Right lung (tissue), 10 donors: ENCODE measurements around the gene GFI1B. TPM values are rescaled to one million over a fixed set of nuclear protein-coding genes. Genes with fewer than 3 reads are reported as not detected.

ENCODE experiments used
- DNase-seq, 2 donors: peaks; one replicate each; pipeline ENCODE4 v3.0.0-alpha.2; 2013
- long read RNA-seq, 8 donors: transcript quantifications; one replicate each; lab custom pipeline, GENCODE V29; 2026
- polyA plus RNA-seq, 5 donors: library from polyadenylated mRNA; unstranded; fragments of 120-200 nt; gene quantifications; one replicate each; pipeline versions ENCODE4 v1.2.1 to v1.2.3, GENCODE V29; 2013; ENCODE audit warnings: inconsistent platforms in 1 of 5, low replicate concordance in 1 of 5; ENCODE audit not compliant: insufficient read length in 5 of 5, insufficient read depth in 1 of 5

Gene GFI1B
- 1 to 10 TPM in 4 of 5 donors, under 1 TPM in 1; 0.70 to 1.6 (median 1.3) TPM for polyA plus RNA-seq
- long read RNA-seq, donor 1, result 0 reads
- long read RNA-seq, donor 2, result 0 reads
- long read RNA-seq, donor 3, result 0 reads
- long read RNA-seq, donor 4, result 0 reads
- long read RNA-seq, donor 5, partial matches to known transcripts, result 0 of 1 reads
- long read RNA-seq, donor 5, other reads (novel, unspliced or antisense), result 0 of 1 reads
- long read RNA-seq, donor 6, result 0 reads
- long read RNA-seq, donor 7, result 0 reads
- long read RNA-seq, donor 8, result 0 reads

GRCh38 chr9:132978451-132979131 lies at the start of gene GFI1B:
TSS of gene GFI1B (plus strand) at chr9:132978694. CDS start at chr9:132986679, 7,985 bp downstream.
- DNase-seq, result no peak

- DNase-seq, result no peak
These were observed 47.2 kb upstream of the GFI1B start for GRCh38 chr9:132931178-132931735.

GRCh38 chr9:132935026-132935425 lies 43.5 kb upstream of the GFI1B start:
- DNase-seq, result no peak

- no peak for DNase-seq
These were observed 41.0 kb upstream of the GFI1B start for GRCh38 chr9:132937463-132937901.

- DNase-seq, result no peak
These were observed 39.3 kb upstream of the GFI1B start for GRCh38 chr9:132939169-132939568.

- DNase-seq, result no peak
These were observed 35.8 kb upstream of the GFI1B start for GRCh38 chr9:132942541-132943182.

- DNase-seq, result no peak
These were observed 34.7 kb upstream of the GFI1B start for GRCh38 chr9:132943651-132944293.

- peak; percentile 95 for DNase-seq
These were observed 34.0 kb upstream of the GFI1B start, which contains the start of gene TSC1 for GRCh38 chr9:132944294-132945185. TSS of gene TSC1 (minus strand) at chr9:132944616. CDS start at chr9:132928872, 15,744 bp downstream.

- DNase-seq, result no peak
These were observed 33.0 kb upstream of the GFI1B start for GRCh38 chr9:132945186-132946130.

- DNase-seq, result no peak
These were observed 32.3 kb upstream of the GFI1B start for GRCh38 chr9:132946211-132946610.

- DNase-seq, result no peak
These were observed 31.7 kb upstream of the GFI1B start for GRCh38 chr9:132946631-132947295.

- DNase-seq, result no peak
These were observed 30.7 kb upstream of the GFI1B start for GRCh38 chr9:132947756-132948155.

GRCh38 chr9:132948482-132949050 lies 29.9 kb upstream of the GFI1B start:
- no peak for DNase-seq

GRCh38 chr9:132949709-132950108 lies 28.8 kb upstream of the GFI1B start:
- DNase-seq, result no peak

GRCh38 chr9:132955123-132955522 lies 23.4 kb upstream of the GFI1B start:
- DNase-seq, result no peak

- no peak for DNase-seq
These were observed 22.7 kb upstream of the GFI1B start for GRCh38 chr9:132955768-132956167.

GRCh38 chr9:132957805-132958204 lies 20.7 kb upstream of the GFI1B start:
- no peak for DNase-seq

GRCh38 chr9:132961002-132961401 lies 17.5 kb upstream of the GFI1B start:
- no peak for DNase-seq

- DNase-seq, result no peak
These were observed 13.0 kb upstream of the GFI1B start for GRCh38 chr9:132965478-132965877.
